GM18498 (cell line): Measurements from ENCODE around the gene RHBDL3.

Source experiments
- ATAC-seq: cut with Tn5 transposase; IDR thresholded peaks from one replicate; pipeline ENCODE4 v1.9.1; 2021; ENCODE audit warnings: mild to moderate bottlenecking, moderate library complexity; ENCODE audit not compliant: unreplicated experiment

The RHBDL3 gene

GRCh38 chr17:32266389-32267301 is 1.0 kb downstream of the RHBDL3 start:
- ATAC-seq = no peak

GRCh38 chr17:32267690-32268205 is 2.1 kb downstream of the RHBDL3 start:
- ATAC-seq = no peak

GRCh38 chr17:32268734-32269288 is 3.2 kb downstream of the RHBDL3 start:
- no peak for ATAC-seq

GRCh38 chr17:32269377-32269776 is 3.7 kb downstream of the RHBDL3 start:
- no peak for ATAC-seq

GRCh38 chr17:32271844-32272243 is 6.2 kb downstream of the RHBDL3 start:
- ATAC-seq = no peak

- no peak for ATAC-seq
These were observed 8.5 kb downstream of the RHBDL3 start for GRCh38 chr17:32274101-32274500.

- ATAC-seq = no peak
These were observed 9.0 kb downstream of the RHBDL3 start for GRCh38 chr17:32274643-32275042.

GRCh38 chr17:32275060-32276042 is 9.7 kb downstream of the RHBDL3 start:
- no peak for ATAC-seq

GRCh38 chr17:32276171-32276601 is 10.6 kb downstream of the RHBDL3 start:
- peak; percentile 43 for ATAC-seq

- ATAC-seq = no peak
These were observed 11.7 kb downstream of the RHBDL3 start for GRCh38 chr17:32277284-32277683.

GRCh38 chr17:32278815-32279214 is 13.2 kb downstream of the RHBDL3 start:
- no peak for ATAC-seq

- ATAC-seq = no peak
These were observed 14.5 kb downstream of the RHBDL3 start for GRCh38 chr17:32279891-32280716.

GRCh38 chr17:32281011-32281451 is 15.4 kb downstream of the RHBDL3 start:
- no peak for ATAC-seq

GRCh38 chr17:32283745-32284201 is 18.1 kb downstream of the RHBDL3 start:
- ATAC-seq = no peak

GRCh38 chr17:32285306-32285705 is 19.7 kb downstream of the RHBDL3 start:
- no peak for ATAC-seq

GRCh38 chr17:32285746-32286517 is 20.3 kb downstream of the RHBDL3 start:
- ATAC-seq = no peak

- ATAC-seq = no peak
These were observed 20.9 kb downstream of the RHBDL3 start for GRCh38 chr17:32286518-32286900.

GRCh38 chr17:32287804-32288511 is 22.3 kb downstream of the RHBDL3 start:
- ATAC-seq = no peak
